ENCODE data around the gene FARSB.

The FARSB gene

DNA sequence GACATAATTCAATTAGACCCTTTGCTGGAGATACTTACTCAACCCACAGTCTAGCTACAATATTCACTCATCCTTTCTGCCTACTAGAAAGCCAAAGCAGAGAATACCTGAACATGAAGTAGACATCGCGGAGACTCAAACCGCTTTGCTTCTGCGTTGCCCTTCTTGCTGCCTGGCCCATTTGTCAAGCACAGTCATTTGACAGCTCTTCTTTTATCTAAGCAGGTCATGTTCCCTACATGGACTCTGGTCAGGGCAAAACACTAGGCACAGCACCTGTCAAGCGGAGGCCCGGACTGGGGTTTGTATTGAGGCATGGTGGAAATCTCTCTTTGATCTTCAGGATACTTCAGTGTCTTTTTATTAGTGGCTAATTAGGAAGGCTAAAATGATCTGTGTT lies 89.7 kb downstream of the FARSB start:
- Histone ChIP-seq H3K27ac (no peak overlapping the region), H3K9me3 (no peaks in the 10 kb centered on the region), H3K4me3 (no peak overlapping the region), H3K4me1 (no peaks in the 10 kb centered on the region), H3K4me2 (no peak overlapping the region), H3K27me3 (no peaks in the 10 kb centered on the region), H4K20me1 (no peaks in the 10 kb centered on the region), H3K36me3 (peaks cover 51% of the 10 kb centered on the region), H3K9ac (no peak overlapping the region)
- no peak for TF ChIP-seq Cebpa-rat (IDR thresholded peaks at IDR 0.05)

DNA sequence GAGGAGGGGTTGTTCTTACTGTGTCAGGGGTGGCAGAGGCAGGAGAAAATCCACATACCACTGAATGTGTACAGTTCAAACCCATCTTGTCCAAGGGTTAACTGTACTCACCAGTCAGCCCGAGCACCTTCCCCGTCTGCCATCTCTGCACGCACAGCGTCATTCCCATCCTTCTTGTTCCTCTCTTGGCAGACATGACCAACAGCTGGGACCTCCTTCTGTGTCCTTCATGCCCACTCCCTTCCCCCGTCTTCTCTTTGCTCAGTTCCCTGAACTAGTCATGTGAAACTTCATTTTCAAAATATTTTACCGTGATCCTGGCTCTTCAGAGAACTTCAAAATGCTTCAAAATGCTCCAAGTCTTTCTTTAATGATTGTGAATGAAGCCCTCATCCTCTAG lies 92.0 kb downstream of the FARSB start:
- no peaks in the 10 kb centered on the region for H4K20me1 ChIP-seq
- H3K27ac ChIP-seq = no peak overlapping the region
- no peak overlapping the region for H3K4me3 ChIP-seq
- H3K9me3 ChIP-seq = no peaks in the 10 kb centered on the region
- H3K4me1 ChIP-seq = no peaks in the 10 kb centered on the region
- TF ChIP-seq Cebpa-rat (IDR thresholded peaks at IDR 0.05) = no peak
- H3K27me3 ChIP-seq = no peaks in the 10 kb centered on the region
- peaks cover 30% of the 10 kb centered on the region for H3K36me3 ChIP-seq
- H3K4me2 ChIP-seq = no peak overlapping the region
- no peak overlapping the region for H3K9ac ChIP-seq

DNA sequence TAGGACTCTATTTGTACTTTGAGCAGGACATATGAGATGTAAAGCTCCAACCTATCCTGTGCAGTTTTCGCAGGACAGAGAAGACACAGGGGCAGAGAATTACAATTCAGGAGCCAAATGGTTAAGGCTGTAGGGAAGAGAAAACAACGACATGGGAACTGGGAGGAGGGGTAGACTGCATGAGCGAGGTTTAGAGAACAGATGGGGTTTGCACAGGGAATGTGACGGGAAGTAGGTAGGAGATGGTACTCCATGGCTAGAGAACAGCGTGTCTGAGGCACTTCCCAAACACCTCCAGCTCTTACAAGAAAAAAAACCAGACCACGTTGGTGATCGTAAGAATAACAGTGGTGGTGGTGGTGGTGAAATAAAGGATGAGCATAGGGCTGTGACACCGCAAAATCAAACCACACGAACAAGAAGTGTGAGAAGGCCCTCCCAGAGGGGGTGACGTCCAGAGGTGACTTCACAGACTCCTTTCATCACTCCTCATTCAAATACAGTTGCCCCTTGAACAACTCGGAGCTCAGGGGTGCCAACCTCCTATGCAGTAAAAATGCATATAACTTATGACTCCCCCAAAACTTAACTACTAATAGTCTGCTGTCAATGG lies 92.7 kb downstream of the FARSB start:
- no peak for TF ChIP-seq Cebpa-rat (IDR thresholded peaks at IDR 0.05)
- Histone ChIP-seq H4K20me1 (no peaks in the 10 kb centered on the region), H3K36me3 (peaks cover 23% of the 10 kb centered on the region)

GRCh38 chr2:222561817-222562645 lies 93.9 kb downstream of the FARSB start:
- H3K4me1 ChIP-seq = no peaks in the 10 kb centered on the region
- H3K27ac ChIP-seq = no peak overlapping the region
- no peak for TF ChIP-seq Cebpa-rat (IDR thresholded peaks at IDR 0.05)
- no peak overlapping the region for H3K4me2 ChIP-seq
- H3K36me3 ChIP-seq = peaks cover 13% of the 10 kb centered on the region
- no peaks in the 10 kb centered on the region for H3K27me3 ChIP-seq
- H3K9me3 ChIP-seq = no peaks in the 10 kb centered on the region
- no peak overlapping the region for H3K4me3 ChIP-seq
- no peaks in the 10 kb centered on the region for H4K20me1 ChIP-seq
- H3K9ac ChIP-seq = no peak overlapping the region

More for the DNA sequence above, 92.7 kb downstream of the FARSB start:
- Histone ChIP-seq H3K4me1 (no peaks in the 10 kb centered on the region), H3K27ac (no peak overlapping the region), H3K4me3 (no peak overlapping the region), H3K9ac (no peak overlapping the region), H3K9me3 (no peaks in the 10 kb centered on the region), H3K4me2 (no peak overlapping the region), H3K27me3 (no peaks in the 10 kb centered on the region)

GRCh38 chr2:222561151-222561550 lies 94.7 kb downstream of the FARSB start:
- TF ChIP-seq Cebpa-rat (IDR thresholded peaks at IDR 0.05) = no peak
- H3K4me3 ChIP-seq = no peak overlapping the region
- H3K4me2 ChIP-seq = no peak overlapping the region

DNA sequence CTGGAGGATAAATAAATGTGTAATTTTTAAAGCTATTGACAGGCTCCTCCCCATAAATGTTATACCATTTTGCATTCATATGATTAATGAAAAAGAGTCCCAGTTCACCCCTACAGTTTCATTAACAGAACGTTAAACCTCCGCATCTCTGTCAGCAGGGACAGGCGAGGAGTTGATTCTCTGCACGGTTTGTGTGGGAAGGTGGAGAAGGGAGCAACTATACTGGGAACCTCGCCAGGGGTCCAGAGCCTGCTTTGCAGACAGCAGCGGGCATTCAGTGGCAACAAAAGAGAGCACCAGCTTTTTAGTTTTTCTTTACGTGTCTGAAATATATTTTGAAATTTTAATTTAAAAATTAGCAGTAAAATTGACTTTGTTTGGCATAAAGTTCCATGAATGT lies 101.4 kb downstream of the FARSB start:
- H3K27ac ChIP-seq = no peak overlapping the region
- no peaks in the 10 kb centered on the region for H4K20me1 ChIP-seq
- no peaks in the 10 kb centered on the region for H3K9me3 ChIP-seq
- H3K4me3 ChIP-seq = no peak overlapping the region
- no peaks in the 10 kb centered on the region for H3K27me3 ChIP-seq
- no peak for TF ChIP-seq Cebpa-rat (IDR thresholded peaks at IDR 0.05)
- no peaks in the 10 kb centered on the region for H3K36me3 ChIP-seq
- H3K4me2 ChIP-seq = no peak overlapping the region
- H3K4me1 ChIP-seq = no peaks in the 10 kb centered on the region
- no peak overlapping the region for H3K9ac ChIP-seq

More at GRCh38 chr2:222561151-222561550, 94.7 kb downstream of the FARSB start:
- Histone ChIP-seq H4K20me1 (no peaks in the 10 kb centered on the region), H3K9ac (no peak overlapping the region), H3K36me3 (peaks cover 4% of the 10 kb centered on the region), H3K27ac (no peak overlapping the region), H3K27me3 (no peaks in the 10 kb centered on the region), H3K4me1 (no peaks in the 10 kb centered on the region), H3K9me3 (no peaks in the 10 kb centered on the region)

GRCh38 chr2:222548992-222549391 lies 106.9 kb downstream of the FARSB start:
- TF ChIP-seq Cebpa-rat (IDR thresholded peaks at IDR 0.05) = no peak
- H3K27ac ChIP-seq = no peak overlapping the region
- no peak overlapping the region for H3K9ac ChIP-seq
- H3K36me3 ChIP-seq = no peaks in the 10 kb centered on the region
- H3K4me2 ChIP-seq = no peak overlapping the region
- H3K9me3 ChIP-seq = no peaks in the 10 kb centered on the region
- no peak overlapping the region for H3K4me3 ChIP-seq
- H3K4me1 ChIP-seq = no peaks in the 10 kb centered on the region
- H3K27me3 ChIP-seq = no peaks in the 10 kb centered on the region
- no peaks in the 10 kb centered on the region for H4K20me1 ChIP-seq

DNA sequence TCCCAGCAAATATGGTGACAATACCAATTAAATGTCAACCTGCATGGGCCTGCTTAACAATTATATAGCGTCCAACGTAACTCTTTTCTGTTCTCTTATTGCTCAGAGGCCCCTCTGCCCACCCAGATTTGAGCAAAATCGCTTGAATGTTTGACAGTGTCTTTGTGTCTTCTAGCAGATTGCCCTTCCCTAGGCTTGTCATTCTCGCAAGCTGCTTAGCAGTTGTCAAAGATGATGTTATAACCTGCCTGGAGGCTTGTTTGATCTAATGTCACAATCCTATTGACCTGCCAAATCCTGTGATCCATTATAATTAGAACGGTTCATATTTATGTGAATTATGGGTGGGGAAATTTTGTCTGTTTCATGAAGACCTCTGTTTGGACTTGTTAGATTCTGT lies 108.8 kb downstream of the FARSB start:
- Histone ChIP-seq H3K4me3 (no peak overlapping the region), H3K4me1 (0 out of 2 replicates have a peak, but pooled peaks cover 4% of the 10 kb centered on the region), H3K9me3 (no peaks in the 10 kb centered on the region), H3K36me3 (no peaks in the 10 kb centered on the region), H3K27ac (no peak overlapping the region), H4K20me1 (no peaks in the 10 kb centered on the region), H3K27me3 (no peaks in the 10 kb centered on the region), H3K4me2 (no peak overlapping the region), H3K9ac (no peak overlapping the region)
- no peak for TF ChIP-seq Cebpa-rat (IDR thresholded peaks at IDR 0.05)

DNA sequence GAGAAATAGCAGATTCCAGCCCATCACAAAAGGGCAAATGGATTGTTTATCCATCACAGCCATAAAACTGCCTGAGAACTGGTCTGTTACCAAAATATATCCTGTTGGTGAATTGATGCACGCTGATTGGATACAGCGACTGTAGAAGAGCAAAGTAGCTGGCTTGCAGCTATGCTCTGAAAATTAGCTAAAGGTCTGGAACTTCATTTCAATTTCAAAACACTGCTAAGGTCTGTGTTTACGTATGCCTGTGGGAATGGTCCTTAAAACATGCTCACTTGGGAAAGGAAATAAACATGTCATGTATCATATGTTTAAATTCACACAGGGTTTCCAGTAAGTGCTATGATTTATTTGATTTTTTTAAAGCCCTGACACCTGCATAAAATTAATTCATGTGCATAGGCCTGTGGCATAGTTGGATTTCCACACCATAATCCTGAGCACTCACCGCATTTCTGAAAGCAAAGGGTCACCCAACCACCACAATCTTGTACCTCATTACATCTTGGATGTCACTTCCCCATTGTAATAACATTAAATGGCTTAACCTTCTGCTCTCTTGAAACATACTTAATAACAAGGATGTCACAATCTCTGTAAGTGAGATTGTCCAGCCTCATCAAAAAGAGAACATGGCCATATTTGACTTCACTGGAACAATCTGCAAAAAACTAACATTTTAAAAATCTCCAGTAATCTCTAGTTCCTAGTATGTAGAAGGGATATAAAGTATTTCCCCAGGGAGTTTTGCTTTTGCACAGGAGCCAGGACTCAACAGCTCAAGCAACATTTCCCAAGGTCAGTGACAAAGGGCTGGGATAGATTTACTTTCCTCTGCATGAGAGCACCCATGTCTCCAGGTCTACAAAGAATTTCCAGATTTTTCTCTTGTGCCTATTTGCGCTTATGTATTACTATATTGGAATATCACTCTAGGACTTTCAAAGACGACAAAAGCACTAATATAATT lies 109.8 kb downstream of the FARSB start:
- Histone ChIP-seq H3K27me3 (no peaks in the 10 kb centered on the region), H3K4me3 (no peak overlapping the region), H3K27ac (no peak overlapping the region), H3K9ac (no peak overlapping the region), H3K4me1 (0 out of 2 replicates have a peak, but pooled peaks cover 4% of the 10 kb centered on the region), H3K9me3 (no peaks in the 10 kb centered on the region), H3K4me2 (no peak overlapping the region), H4K20me1 (no peaks in the 10 kb centered on the region), H3K36me3 (no peaks in the 10 kb centered on the region)
- no peak for TF ChIP-seq Cebpa-rat (IDR thresholded peaks at IDR 0.05)
